ENCODE results near the gene FAM24B.

The FAM24B gene

DNA sequence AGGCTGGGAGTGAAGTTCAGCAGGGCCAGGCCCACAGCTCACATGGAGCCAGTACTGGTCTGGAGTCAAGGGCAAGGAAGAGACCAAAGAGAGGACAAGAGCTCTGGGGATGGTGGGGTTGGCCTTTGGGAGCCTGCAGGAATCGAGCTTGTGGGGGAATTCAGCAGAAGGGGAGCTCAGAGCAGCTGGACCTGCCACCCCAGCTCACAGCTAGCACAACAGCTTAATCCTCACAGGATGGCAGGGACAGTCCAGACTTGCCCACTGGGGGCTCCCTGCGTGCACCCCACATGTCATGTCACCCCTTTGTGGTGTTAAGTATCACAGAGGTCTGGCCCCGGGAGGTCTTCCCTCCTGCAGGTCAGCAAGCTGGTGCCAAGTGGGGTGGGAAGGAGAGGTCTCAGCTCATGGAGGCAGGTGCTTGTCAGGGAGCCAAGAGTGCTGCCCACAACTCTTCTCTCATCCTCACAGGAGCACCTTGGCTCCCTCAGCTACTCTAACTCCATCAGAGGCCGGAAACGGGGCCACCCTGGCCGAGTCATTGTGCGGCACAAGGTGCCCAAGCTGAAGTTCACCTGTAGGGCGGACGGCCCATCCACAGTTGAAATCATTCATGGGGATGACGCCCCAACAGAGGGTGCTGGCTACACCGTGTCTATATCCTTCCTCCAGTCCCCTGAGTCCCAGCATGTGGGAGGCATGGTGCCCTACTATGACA, 56.2 kb downstream of the FAM24B start:
- DNase-seq = no peak

DNA sequence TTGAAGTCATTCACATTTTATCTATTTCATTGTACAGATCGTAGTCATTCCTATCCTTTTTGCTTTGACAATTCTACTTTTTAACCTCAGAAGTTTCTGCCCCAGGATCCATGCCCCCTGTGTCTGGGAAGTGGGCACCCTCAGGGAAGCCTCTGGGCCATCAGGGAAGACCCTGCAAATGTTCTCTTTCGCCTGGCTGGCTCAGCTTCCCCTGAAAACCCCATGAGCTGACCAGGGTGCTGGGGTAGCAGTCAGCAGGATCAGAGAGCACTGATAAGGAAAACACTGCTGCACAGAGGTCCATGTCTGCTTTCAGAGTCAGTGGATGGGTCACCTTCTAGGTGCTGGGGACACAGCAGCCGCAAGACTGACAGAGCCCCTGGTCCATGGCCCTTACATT, 57.6 kb downstream of the FAM24B start:
- DNase-seq = no peak

DNA sequence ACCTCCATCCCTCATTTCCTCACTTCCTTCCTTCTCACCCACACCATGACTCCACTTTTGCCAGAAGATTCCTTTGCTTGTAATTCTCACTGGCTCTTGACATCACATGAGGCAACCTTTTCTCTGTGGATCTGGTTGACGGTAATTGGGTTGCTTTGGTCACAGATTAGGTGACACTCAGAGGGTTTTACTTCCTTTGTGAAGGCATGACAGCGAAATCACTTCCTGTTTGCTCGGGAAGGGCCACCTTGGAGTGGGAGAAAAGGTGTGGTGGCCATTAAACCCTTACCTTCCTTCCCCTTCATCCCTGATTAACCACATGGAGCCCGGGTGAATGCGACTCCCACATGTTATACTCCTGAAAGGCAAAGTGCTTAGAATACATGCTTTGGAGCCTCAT, 63.9 kb downstream of the FAM24B start:
- DNase-seq = no peak

DNA sequence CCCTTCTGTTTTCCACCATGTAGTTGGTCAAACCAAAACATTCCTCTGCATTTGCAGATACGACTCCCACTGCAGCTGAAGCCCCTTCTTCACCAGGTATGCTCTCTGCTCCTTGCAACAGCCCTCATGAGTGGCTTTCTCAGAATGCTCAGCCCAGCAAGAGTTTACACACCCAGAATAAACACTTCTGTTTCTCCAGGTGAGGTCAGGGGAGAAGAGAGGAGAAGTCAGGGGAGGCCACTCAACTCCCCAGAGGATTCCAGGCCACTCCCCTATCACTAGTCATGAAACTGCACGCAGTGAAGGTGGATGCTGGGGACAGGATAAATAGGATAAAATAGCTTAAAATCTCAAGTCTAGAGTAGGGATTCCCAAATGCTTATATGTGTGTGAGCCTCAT, 64.9 kb downstream of the FAM24B start:
- DNase-seq = no peak

DNA sequence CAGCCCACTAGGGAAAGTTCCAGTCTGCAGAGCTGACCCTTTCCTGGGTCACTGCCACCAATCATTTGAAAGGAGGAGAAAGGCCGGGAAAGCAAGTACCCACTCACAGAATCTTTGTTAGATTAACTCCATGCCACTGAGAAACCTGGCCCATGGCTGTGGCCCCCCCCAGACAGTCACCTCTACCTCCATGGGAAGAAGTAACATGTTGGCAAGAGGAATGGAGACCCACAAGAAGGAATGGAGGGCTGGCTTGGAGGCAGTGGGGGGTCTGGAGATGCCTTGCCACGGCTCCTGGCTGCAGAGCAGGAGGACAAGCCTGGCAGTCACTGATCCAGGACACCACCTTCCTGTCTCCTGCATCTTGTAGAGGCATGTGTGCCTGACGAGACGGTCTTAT, 66.6 kb downstream of the FAM24B start:
- DNase-seq = no peak

DNA sequence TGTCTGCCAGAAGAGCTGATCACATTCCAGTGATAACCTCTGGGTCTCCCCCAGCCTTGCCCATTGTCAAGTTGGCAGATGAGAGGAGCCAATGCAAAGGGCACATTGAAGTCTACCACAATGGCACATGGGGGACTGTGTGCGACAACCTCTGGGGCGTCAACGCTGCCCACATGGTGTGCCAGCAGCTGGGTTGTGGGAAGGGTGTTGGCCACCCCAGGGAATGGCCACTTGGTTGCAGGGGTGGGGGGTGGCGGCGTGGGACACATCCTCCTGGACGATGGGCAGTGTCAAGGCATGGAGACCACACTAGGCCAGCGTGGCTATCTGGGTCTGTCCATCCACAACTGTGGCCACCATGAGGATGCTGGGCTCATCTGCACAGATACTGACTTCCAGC, 77.1 kb downstream of the FAM24B start:
- DNase-seq = no peak

Data from CD4-positive, alpha-beta T cell treated with Interleukin-15 for 1 hour (primary cell).